ENCODE results near the gene PPP1R9A. TPM values are rescaled to one million over a fixed set of nuclear protein-coding genes. Genes with fewer than 3 reads are reported as not detected.

Gene PPP1R9A
- total RNA-seq, 2 donors from 2014 or later, result 23.3 to 23.4 TPM

DNA sequence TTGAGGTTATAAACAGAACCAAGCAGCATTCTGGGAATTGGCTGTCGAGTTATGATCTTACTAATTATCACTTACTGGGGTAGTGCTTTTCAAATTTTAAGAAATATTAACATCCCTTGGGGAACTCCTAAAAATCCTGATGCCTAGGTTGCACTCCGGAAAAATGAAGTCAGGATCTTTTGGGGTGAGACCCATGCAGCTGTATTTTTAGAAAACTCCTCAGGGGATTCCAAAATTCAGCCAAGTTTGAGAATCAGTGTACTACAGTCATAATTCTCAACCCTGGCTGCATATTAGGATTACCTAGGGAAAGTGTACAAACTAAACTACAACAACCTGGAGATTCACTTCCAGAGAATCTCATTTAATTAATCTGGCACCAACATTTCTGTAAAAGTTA lies 17.2 kb upstream of the PPP1R9A start:
- no peak for DNase-seq (ENCODE audit: low spot score)
- H3K4me1 ChIP-seq, result no peaks in the 10 kb centered on the region
- no peaks in the 10 kb centered on the region for H3K27me3 ChIP-seq
- H3K9me3 ChIP-seq, result no peaks in the 10 kb centered on the region
- no peak overlapping the region for H3K4me3 ChIP-seq
- H3K36me3 ChIP-seq, result no peaks in the 10 kb centered on the region
- H3K27ac ChIP-seq, result no peak overlapping the region
- TF ChIP-seq, protein P1, sequence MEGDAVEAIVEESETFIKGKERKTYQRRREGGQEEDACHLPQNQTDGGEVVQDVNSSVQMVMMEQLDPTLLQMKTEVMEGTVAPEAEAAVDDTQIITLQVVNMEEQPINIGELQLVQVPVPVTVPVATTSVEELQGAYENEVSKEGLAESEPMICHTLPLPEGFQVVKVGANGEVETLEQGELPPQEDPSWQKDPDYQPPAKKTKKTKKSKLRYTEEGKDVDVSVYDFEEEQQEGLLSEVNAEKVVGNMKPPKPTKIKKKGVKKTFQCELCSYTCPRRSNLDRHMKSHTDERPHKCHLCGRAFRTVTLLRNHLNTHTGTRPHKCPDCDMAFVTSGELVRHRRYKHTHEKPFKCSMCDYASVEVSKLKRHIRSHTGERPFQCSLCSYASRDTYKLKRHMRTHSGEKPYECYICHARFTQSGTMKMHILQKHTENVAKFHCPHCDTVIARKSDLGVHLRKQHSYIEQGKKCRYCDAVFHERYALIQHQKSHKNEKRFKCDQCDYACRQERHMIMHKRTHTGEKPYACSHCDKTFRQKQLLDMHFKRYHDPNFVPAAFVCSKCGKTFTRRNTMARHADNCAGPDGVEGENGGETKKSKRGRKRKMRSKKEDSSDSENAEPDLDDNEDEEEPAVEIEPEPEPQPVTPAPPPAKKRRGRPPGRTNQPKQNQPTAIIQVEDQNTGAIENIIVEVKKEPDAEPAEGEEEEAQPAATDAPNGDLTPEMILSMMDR (IDR thresholded peaks at IDR 0.05), result no peak

- TF ChIP-seq, protein P1 (IDR thresholded peaks at IDR 0.05), result no peak
- no peak for DNase-seq (ENCODE audit: low spot score)
- Histone ChIP-seq H3K36me3 (no peaks in the 10 kb centered on the region), H3K27ac (no peak overlapping the region), H3K4me3 (no peak overlapping the region), H3K9me3 (no peaks in the 10 kb centered on the region), H3K4me1 (no peaks in the 10 kb centered on the region), H3K27me3 (no peaks in the 10 kb centered on the region)
These were observed 13.7 kb upstream of the PPP1R9A start for GRCh38 chr7:94893661-94894060.

GRCh38 chr7:94897541-94897940 lies 9.9 kb upstream of the PPP1R9A start:
- H3K4me3 ChIP-seq, result no peak overlapping the region
- TF ChIP-seq, protein P1 (IDR thresholded peaks at IDR 0.05), result no peak
- no peaks in the 10 kb centered on the region for H3K9me3 ChIP-seq
- H3K27me3 ChIP-seq, result no peaks in the 10 kb centered on the region
- no peak overlapping the region for H3K27ac ChIP-seq
- no peak for DNase-seq (ENCODE audit: low spot score)
- no peaks in the 10 kb centered on the region for H3K4me1 ChIP-seq
- H3K36me3 ChIP-seq, result no peaks in the 10 kb centered on the region

DNA sequence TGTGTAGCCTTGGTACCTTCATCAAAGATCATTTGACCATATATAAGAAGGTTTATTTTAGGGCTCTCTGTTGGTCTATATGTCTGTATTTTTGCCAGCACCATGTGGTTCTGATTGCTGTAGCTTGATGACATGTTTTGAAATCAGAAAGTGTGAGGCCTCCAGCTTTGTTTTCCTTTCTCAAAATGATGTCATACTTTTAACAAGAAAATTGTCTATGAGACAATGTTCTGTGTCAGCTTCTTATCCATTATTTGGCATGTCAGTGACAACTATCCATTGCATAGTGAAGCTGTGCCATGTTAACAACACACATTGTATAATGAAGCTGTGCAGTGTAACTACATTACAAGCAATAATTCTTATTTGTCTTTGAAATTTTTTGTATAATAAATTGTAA lies 9.1 kb upstream of the PPP1R9A start:
- H3K27me3 ChIP-seq, result no peaks in the 10 kb centered on the region
- TF ChIP-seq, protein P1 (IDR thresholded peaks at IDR 0.05), result no peak

GRCh38 chr7:94901981-94902380 lies 5.4 kb upstream of the PPP1R9A start:
- TF ChIP-seq, protein P1 (IDR thresholded peaks at IDR 0.05), result no peak
- H3K9me3 ChIP-seq, result no peaks in the 10 kb centered on the region
- DNase-seq (ENCODE audit: low spot score), result no peak
- H3K27me3 ChIP-seq, result no peaks in the 10 kb centered on the region
- H3K36me3 ChIP-seq, result no peaks in the 10 kb centered on the region
- no peak overlapping the region for H3K4me3 ChIP-seq
- no peaks in the 10 kb centered on the region for H3K4me1 ChIP-seq
- no peak overlapping the region for H3K27ac ChIP-seq

More for the DNA sequence above, 9.1 kb upstream of the PPP1R9A start:
- no peak overlapping the region for H3K27ac ChIP-seq
- no peak for DNase-seq (ENCODE audit: low spot score)
- no peaks in the 10 kb centered on the region for H3K4me1 ChIP-seq
- H3K36me3 ChIP-seq, result no peaks in the 10 kb centered on the region
- no peak overlapping the region for H3K4me3 ChIP-seq
- H3K9me3 ChIP-seq, result no peaks in the 10 kb centered on the region

- Histone ChIP-seq H3K27me3 (no peaks in the 10 kb centered on the region), H3K4me3 (no peak overlapping the region), H3K27ac (no peak overlapping the region), H3K36me3 (no peaks in the 10 kb centered on the region), H3K4me1 (peaks cover 0 to 5% of the 10 kb centered on the region in 2 donors), H3K9me3 (no peaks in the 10 kb centered on the region)
- DNase-seq (ENCODE audit: low spot score), result no peak
- TF ChIP-seq, protein P1 (IDR thresholded peaks at IDR 0.05), result no peak
These were observed 3.4 kb upstream of the PPP1R9A start for GRCh38 chr7:94903971-94904370.

All from right atrium auricular region (tissue), 2 donors.